GM06990 (cell line): ENCODE measurements around the gene AFAP1.
A peak's percentile ranks its signal among the peaks of the same experiment; 100 is the strongest.

ENCODE experiments used
- DNase-seq: peaks from one replicate; pipeline ENCODE4 v3.0.0-alpha.2; 2011; ENCODE audit not compliant: insufficient read length; ENCODE audit errors: extremely low read depth
- H3K27me3 ChIP-seq: replicated peaks from 2 replicates; pipeline ENCODE4 v1.6.0; 2011; ENCODE audit warnings: low read length; ENCODE audit not compliant: control insufficient read depth, insufficient read depth
- H3K36me3 ChIP-seq: 2 replicates; pipeline ENCODE4 v1.5.1; 2011; ENCODE audit warnings: low read length; ENCODE audit not compliant: control insufficient read depth, insufficient read depth
- H3K4me3 ChIP-seq: replicated peaks from 2 replicates; pipeline ENCODE4 v1.5.1; 2011; ENCODE audit warnings: low read depth, mild to moderate bottlenecking, control low read depth, low read length
- CTCF ChIP-seq: IDR thresholded peaks from 2 replicates; pipeline ENCODE4 v1.5.1; 2011; ENCODE audit warnings: low read length, control low read depth, mild to moderate bottlenecking, inconsistent platforms; ENCODE audit not compliant: insufficient read depth, poor library complexity, severe bottlenecking

AFAP1 gene

GRCh38 chr4:7721984-7722551, 217.6 kb downstream of the AFAP1 start:
- Histone ChIP-seq H3K27me3 (no peaks in the 10 kb centered on the region; the same call in 1 of the 2 replicates), H3K36me3 (no peaks in the 10 kb centered on the region), H3K4me3 (no peak overlapping the region)
- DNase-seq: no peak
- peak; percentile 47 for TF ChIP-seq CTCF

GRCh38 chr4:7719354-7720174, 220.1 kb downstream of the AFAP1 start:
- DNase-seq: no peak
- TF ChIP-seq CTCF: peak; percentile 87
- Histone ChIP-seq H3K36me3 (no peaks in the 10 kb centered on the region), H3K27me3 (no peaks in the 10 kb centered on the region; the same call in 1 of the 2 replicates), H3K4me3 (no peak overlapping the region)

- no peak for TF ChIP-seq CTCF
- no peak for DNase-seq
- Histone ChIP-seq H3K27me3 (no peaks in the 10 kb centered on the region; the same call in 1 of the 2 replicates), H3K36me3 (no peaks in the 10 kb centered on the region), H3K4me3 (no peak overlapping the region)
Measured at GRCh38 chr4:7717946-7718490, 221.6 kb downstream of the AFAP1 start.

- H3K36me3 ChIP-seq: no peaks in the 10 kb centered on the region
- H3K27me3 ChIP-seq: no peaks in the 10 kb centered on the region; the same call in 1 of the 2 replicates
- H3K4me3 ChIP-seq: no peak overlapping the region
- DNase-seq: no peak
- no peak for TF ChIP-seq CTCF
Measured at GRCh38 chr4:7717161-7717560, 222.5 kb downstream of the AFAP1 start.

- TF ChIP-seq CTCF: no peak
- H3K36me3 ChIP-seq: no peaks in the 10 kb centered on the region
- no peaks in the 10 kb centered on the region; the same call in 1 of the 2 replicates for H3K27me3 ChIP-seq
- no peak overlapping the region for H3K4me3 ChIP-seq
- DNase-seq: no peak
Measured at GRCh38 chr4:7716010-7716721, 223.5 kb downstream of the AFAP1 start.
